Ovary (tissue), 9 donors: ENCODE data around the gene FITM1. TPM values are rescaled to one million over a fixed set of nuclear protein-coding genes. Genes with fewer than 3 reads are reported as not detected.

Source experiments
- DNase-seq, 5 donors: peaks; one replicate each; pipeline ENCODE4 v3.0.0-alpha.2; 2019 to 2020
- H3K27ac ChIP-seq, 2 donors: fragments of 200-600 bp; one replicate each; pipeline versions ENCODE4 v1.5.1 to v1.8.0; 2019 to 2022
- H3K27me3 ChIP-seq: fragments of 200-600 bp; one replicate; pipeline ENCODE4 v1.8.0; 2022
- H3K36me3 ChIP-seq: fragments of 200-600 bp; sonication (generic); one replicate; pipeline ENCODE4 v1.5.1; 2019
- H3K4me1 ChIP-seq: one replicate; pipeline ENCODE4 v1.8.1; 2013; ENCODE audit warnings: mild to moderate bottlenecking, moderate library complexity; ENCODE audit not compliant: insufficient read depth
- H3K4me3 ChIP-seq: fragments of 200-600 bp; sonication (generic); one replicate; pipeline ENCODE4 v1.5.1; 2017
- H3K9me3 ChIP-seq, 2 donors: fragments of 200-600 bp in 1 of 2; sonication (generic) in 1 of 2; one replicate each; pipeline versions ENCODE4 v1.5.1 to v1.8.1; 2013 to 2019; ENCODE audit warnings: mild to moderate bottlenecking in 1 of 2, moderate library complexity in 1 of 2
- EP300 ChIP-seq: sonication (generic); formaldehyde crosslinking; IDR thresholded peaks from one replicate; pipeline ENCODE4 v1.6.1; 2017; ENCODE audit warnings: antibody characterized with exemption
- POLR2A ChIP-seq: fragments of 450-650 bp; IDR thresholded peaks from one replicate; pipeline ENCODE4 v1.6.1; 2017; ENCODE audit warnings: antibody characterized with exemption, mild to moderate bottlenecking, moderate library complexity
- WGBS, 3 donors: extraction: QIAGEN DNeasy Blood & Tissue Kit in 1 of 3; methylation state at CpG; one replicate each; pipeline versions ENCODE4 v1.1.5 to v1.1.7; 2013 to 2017; 5-methylcytosine and 5-hydroxymethylcytosine counted together
- intact Hi-C, 4 donors: fragments of 100-400 bp; cut with DNase I; formaldehyde crosslinking; loops; one replicate each; pipeline versions ENCODE4 v1.11.0 to v1.15.1; 2022 to 2023
- polyA plus RNA-seq, 2 donors: library from polyadenylated mRNA; stranded (reverse); fragments of 200-250 nt in 1 of 2; fragments of 350-450 nt in 1 of 2; fragmentation: Illumina TruSeq in 1 of 2; extraction: RNeasy Lipid Tissue Mini Kit (QIAGEN cat#74804) in 1 of 2; gene quantifications; one replicate each; pipeline ENCODE4 v1.2.3, GENCODE V29; 2013 to 2014
- total RNA-seq, 7 donors: library from RNA; depleted of rRNA in 2 of 7; stranded (reverse); fragments of >200 nt in 2 of 7; fragmentation: NEBNext Ultra II Directional in 3 of 7; extraction: Animal tissue kit (Norgen Biotek cat#: 25700) in 3 of 7; gene quantifications; one replicate each; pipeline versions ENCODE4 v1.1.0 to v1.2.4, GENCODE V29; 2016 to 2023
- TF ChIP-seq, protein P1 (sequence below), 3 donors: fragments of 450-650 bp in 2 of 3; fragments of 200-600 bp in 1 of 3; IDR thresholded peaks; one replicate each; pipeline versions ENCODE4 v1.5.1 to v1.8.0; 2016 to 2022; ENCODE audit warnings: antibody characterized with exemption in 3 of 3, mild to moderate bottlenecking in 1 of 3
- donor health status: DM: no; HTN: no; CAD: no; lungs with moderate emphysema.
- donor health status: DM: no; HTN: no; CAD: no.
- donor health status: Bipolar disorder and iron deficiency.
- donor health status: DM: yes; HTN: yes; CAD: no.
- donor health status: DM: no; HTN: no; CAD: no.
- donor health status: DM: yes; HTN: yes; CAD: no.

The FITM1 gene
- total and polyA plus RNA-seq, 9 donors = 0.57 to 1.2 (median 0.78) TPM; not detected in 3

DNA sequence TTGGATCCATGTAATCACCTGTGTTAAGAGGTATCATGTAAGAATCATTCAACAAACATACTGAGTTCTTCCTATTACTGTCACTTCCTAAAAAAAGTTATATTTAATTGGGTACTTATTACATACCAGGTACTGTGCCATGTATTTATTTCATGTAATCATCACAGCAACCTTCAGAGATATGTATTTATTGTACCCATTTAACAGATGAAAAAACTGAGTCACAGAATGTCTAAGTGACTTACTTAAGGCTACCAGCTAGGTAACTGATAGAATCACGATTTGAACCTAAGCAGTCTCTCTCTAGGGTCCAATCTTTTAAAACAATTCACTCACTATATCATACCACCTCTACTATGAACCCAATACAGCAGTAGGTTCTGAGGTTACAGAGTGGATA lies 14.0 kb downstream of the FITM1 start:
- peaks cover 12% of the 10 kb centered on the region for H3K4me1 ChIP-seq
- intact Hi-C loops = loop anchor here in 1 of 4 donors (10.0 kb wide), 1 partner anchor 220 kb away; the partner anchor contains the start of gene NFATC4
- no peaks in the 10 kb centered on the region for H3K9me3 ChIP-seq
- TF ChIP-seq EP300 (no peak), POLR2A (no peak)
- TF ChIP-seq, protein P1, sequence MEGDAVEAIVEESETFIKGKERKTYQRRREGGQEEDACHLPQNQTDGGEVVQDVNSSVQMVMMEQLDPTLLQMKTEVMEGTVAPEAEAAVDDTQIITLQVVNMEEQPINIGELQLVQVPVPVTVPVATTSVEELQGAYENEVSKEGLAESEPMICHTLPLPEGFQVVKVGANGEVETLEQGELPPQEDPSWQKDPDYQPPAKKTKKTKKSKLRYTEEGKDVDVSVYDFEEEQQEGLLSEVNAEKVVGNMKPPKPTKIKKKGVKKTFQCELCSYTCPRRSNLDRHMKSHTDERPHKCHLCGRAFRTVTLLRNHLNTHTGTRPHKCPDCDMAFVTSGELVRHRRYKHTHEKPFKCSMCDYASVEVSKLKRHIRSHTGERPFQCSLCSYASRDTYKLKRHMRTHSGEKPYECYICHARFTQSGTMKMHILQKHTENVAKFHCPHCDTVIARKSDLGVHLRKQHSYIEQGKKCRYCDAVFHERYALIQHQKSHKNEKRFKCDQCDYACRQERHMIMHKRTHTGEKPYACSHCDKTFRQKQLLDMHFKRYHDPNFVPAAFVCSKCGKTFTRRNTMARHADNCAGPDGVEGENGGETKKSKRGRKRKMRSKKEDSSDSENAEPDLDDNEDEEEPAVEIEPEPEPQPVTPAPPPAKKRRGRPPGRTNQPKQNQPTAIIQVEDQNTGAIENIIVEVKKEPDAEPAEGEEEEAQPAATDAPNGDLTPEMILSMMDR (IDR thresholded peaks at IDR 0.05) = no peak
- no peak overlapping the region for H3K4me3 ChIP-seq
- no peaks in the 10 kb centered on the region for H3K36me3 ChIP-seq
- H3K27ac ChIP-seq = no peak overlapping the region
- WGBS, 3 donors = 90 to 95% (median 92%) methylated on average over 1 of the region's 1 CpG
- H3K27me3 ChIP-seq = no peaks in the 10 kb centered on the region
- no peak for DNase-seq

DNA sequence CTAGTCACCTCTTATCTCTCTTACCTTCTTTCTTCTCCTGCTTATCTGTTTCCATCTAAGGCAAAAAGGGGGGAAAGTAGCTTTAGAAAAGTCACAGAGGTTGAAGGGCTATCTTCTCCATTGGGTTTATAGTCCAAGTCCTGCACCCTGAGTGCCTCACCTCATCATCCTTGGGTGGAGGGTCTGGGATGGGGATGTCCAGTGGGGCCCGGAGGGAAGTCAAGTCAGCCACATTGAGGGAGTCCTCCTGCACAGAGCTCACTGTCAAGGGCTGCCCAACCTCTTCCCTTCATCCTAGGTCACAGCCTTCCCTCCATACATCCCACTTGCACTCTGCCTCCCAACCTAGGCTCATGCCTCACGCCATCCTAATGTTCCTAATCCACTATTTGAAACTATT lies 14.8 kb downstream of the FITM1 start:
- H3K36me3 ChIP-seq = no peaks in the 10 kb centered on the region
- DNase-seq = no peak
- no peaks in the 10 kb centered on the region for H3K27me3 ChIP-seq
- peak overlapping the region in 1 of 2 donors; percentile 83 for H3K27ac ChIP-seq
- WGBS, 3 donors = 83 to 94% (median 91%) methylated on average over 2 of the region's 2 CpGs
- no peak overlapping the region for H3K4me3 ChIP-seq
- intact Hi-C loops = loop anchor here in 1 of 4 donors (10.0 kb wide), 1 partner anchor 220 kb away; the partner anchor contains the start of gene NFATC4
- H3K4me1 ChIP-seq = peaks cover 10% of the 10 kb centered on the region
- TF ChIP-seq, protein P1 (IDR thresholded peaks at IDR 0.05) = no peak
- TF ChIP-seq EP300 (no peak), POLR2A (no peak)
- no peaks in the 10 kb centered on the region for H3K9me3 ChIP-seq

DNA sequence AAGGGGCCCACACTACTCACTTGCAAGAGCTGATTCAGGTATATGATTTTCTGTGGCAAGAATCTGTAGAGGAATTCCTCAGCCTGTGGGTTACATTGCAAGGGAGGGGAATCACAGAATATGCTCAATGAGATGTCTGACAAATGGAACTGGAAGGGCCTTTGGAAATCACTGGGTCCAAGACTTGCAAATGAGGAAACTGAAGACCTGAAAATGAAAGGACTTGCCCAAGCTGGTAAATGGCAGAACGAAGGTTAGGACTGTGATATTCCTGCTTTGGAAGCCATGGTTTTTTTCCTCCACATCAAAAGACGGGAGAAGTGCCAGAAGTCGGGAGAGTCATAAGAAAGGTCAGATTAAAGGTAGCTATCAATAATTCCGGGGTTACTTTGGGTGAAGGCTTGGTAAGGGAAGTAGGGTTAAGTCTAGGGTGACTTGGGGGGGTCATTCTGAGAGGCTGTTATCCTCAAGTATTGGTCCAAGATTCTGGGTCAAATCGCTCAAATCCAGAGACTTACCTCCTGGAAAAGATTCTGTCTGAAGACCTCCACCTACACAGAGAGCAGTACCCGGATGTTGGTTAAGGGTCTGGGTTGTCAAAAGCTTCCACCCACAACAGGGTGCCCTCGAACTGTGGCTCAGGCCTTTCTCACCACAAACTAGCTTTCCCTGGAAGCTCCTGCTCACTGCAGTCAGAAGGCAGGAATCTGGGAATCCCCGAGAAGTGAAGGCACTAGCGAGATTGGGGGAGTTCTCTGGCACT lies 15.4 kb downstream of the FITM1 start:
- Histone ChIP-seq H3K36me3 (no peaks in the 10 kb centered on the region), H3K27me3 (no peaks in the 10 kb centered on the region), H3K9me3 (no peaks in the 10 kb centered on the region), H3K4me1 (peaks cover 10% of the 10 kb centered on the region), H3K4me3 (peak overlapping the region; percentile 94), H3K27ac (peak overlapping the region; percentile 75 to 83)
- 4 to 11% (median 8%) methylated on average over 9 of the region's 9 CpGs for WGBS, 3 donors
- TF ChIP-seq EP300 = no peak
- no peak for TF ChIP-seq POLR2A
- TF ChIP-seq, protein P1 (IDR thresholded peaks at IDR 0.05) = no peak
- intact Hi-C loops = loop anchor here in 1 of 4 donors (10.0 kb wide), 1 partner anchor 219 kb away; the partner anchor contains the start of gene NFATC4
- DNase-seq = no peak

DNA sequence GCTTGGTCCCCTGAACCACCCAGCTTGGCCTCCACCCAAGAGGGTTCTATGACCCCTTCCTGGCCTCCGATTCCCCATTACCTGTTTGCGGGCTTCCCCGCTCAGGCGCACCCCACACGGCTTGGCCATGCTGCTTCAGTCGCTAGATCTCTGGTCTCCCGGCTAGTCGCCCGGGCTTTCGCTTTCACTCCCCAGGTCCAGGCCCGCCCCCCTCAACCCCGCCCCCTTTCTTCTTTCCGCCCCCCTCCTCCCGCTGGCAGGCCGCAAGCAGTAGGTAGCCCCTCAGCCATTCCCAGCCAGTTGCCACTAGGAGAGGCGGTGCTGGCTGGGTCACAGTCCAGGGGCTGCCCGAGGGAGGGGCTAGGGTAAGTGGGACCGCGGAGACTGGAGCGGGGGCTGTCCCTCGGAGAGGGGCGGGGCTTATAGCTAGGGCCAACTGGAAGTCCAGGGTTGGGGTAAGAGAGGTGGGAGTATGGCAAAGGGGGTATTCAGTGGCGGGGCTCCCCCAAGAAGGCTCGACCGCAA lies 16.1 kb downstream of the FITM1 start, which contains the start of gene PSME2:
Gene PSME2 (minus strand): TSS at position 158 of the 525 bp plus-strand sequence. CDS start 29 bp downstream, at position 129.
- DNase-seq = peak; percentile 91 to 94 (median 91)
- Histone ChIP-seq H3K4me1 (peaks cover 10% of the 10 kb centered on the region), H3K4me3 (peak within 1 kb of the TSS; percentile 94), H3K9me3 (no peaks in the 10 kb centered on the region), H3K36me3 (no peaks in the 10 kb centered on the region), H3K27me3 (no peaks in the 10 kb centered on the region), H3K27ac (peak within 1 kb of the TSS; percentile 75 to 83)
- intact Hi-C loops = loop anchor here in 1 of 4 donors (10.0 kb wide), 1 partner anchor 218 kb away; the partner anchor contains the start of gene NFATC4
- 1 to 2% (median 1%) methylated on average over 25 of the region's 25 CpGs for WGBS, 3 donors
- TF ChIP-seq EP300 (no peak), POLR2A (no peak)
- TF ChIP-seq, protein P1 (IDR thresholded peaks at IDR 0.05) = no peak
